ENCODE results near the gene KHDC1. TPM values are rescaled to one million over a fixed set of nuclear protein-coding genes. Genes with fewer than 3 reads are reported as not detected.

KHDC1 gene
- polyA plus RNA-seq, 3 donors: 0.13 TPM; not detected in 2

DNA sequence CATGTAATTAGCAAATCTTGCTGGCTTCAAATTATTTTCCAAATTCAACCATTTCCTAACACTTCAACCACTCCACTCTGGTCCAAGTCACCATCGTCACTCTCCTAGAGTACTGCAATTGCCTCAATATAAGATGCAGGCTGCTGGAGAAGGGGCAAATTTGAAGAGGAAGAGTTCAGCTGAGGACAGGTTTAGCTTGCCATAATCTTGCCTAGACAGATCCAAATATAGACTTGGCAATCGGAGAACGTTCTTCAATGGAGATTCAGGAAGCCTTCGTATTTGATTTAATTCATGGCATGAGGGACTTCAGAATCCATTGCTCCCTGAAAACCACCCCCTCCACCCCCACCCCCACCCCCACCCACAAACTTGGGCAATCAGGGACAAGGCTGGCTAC, 22.3 kb downstream of the KHDC1 start:
- no peaks in the 10 kb centered on the region for H3K36me3 ChIP-seq (replicated peaks in 1 of 2; ENCODE audit: control insufficient read depth in 1 of 2, insufficient read depth in 2 of 2, low read length in 2 of 2)
- no peaks in the 10 kb centered on the region for H3K4me1 ChIP-seq (ENCODE audit: control insufficient read depth in 1 of 2, insufficient read depth in 2 of 2, low read length in 2 of 2)
- Mint-ChIP-seq H3K4me3 (no peak overlapping the region), H3K4me1 (no peaks in the 10 kb centered on the region), H3K9me3 (peaks cover 0 to under 1% (median 0%) of the 10 kb centered on the region in 7 donors), H3K27me3 (ENCODE audit: low read depth in 3 of 3) (peaks cover 0 to 3% (median 0%) of the 10 kb centered on the region in 3 donors), H3K36me3 (no peaks in the 10 kb centered on the region), H3K27ac (no peak overlapping the region)
- no peak overlapping the region for H2AFZ ChIP-seq (ENCODE audit: insufficient read depth, low read depth, low read length, poor library complexity, severe bottlenecking)
- no peak overlapping the region for H3K4me3 ChIP-seq (replicated peaks in 1 of 3; ENCODE audit: low read depth in 2 of 3, low read length in 3 of 3)
- H3K9ac ChIP-seq (ENCODE audit: insufficient read depth, low read length, poor library complexity, severe bottlenecking): no peak overlapping the region
- H3K4me2 ChIP-seq (replicated peaks; ENCODE audit: extremely low read depth, low read length, poor library complexity, severe bottlenecking): no peak overlapping the region
- no peaks in the 10 kb centered on the region for H3K9me3 ChIP-seq (replicated peaks in 1 of 2; ENCODE audit: control insufficient read depth in 1 of 2, insufficient read depth in 1 of 2, low read length in 2 of 2)
- TF ChIP-seq, protein P1, sequence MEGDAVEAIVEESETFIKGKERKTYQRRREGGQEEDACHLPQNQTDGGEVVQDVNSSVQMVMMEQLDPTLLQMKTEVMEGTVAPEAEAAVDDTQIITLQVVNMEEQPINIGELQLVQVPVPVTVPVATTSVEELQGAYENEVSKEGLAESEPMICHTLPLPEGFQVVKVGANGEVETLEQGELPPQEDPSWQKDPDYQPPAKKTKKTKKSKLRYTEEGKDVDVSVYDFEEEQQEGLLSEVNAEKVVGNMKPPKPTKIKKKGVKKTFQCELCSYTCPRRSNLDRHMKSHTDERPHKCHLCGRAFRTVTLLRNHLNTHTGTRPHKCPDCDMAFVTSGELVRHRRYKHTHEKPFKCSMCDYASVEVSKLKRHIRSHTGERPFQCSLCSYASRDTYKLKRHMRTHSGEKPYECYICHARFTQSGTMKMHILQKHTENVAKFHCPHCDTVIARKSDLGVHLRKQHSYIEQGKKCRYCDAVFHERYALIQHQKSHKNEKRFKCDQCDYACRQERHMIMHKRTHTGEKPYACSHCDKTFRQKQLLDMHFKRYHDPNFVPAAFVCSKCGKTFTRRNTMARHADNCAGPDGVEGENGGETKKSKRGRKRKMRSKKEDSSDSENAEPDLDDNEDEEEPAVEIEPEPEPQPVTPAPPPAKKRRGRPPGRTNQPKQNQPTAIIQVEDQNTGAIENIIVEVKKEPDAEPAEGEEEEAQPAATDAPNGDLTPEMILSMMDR (IDR thresholded peaks at IDR 0.05): no peak
- no peak for DNase-seq
- WGBS (ENCODE audit: insufficient coverage): no CpG with 5 or more reads among the region's 4 CpGs
- H3K27me3 ChIP-seq (ENCODE audit: control insufficient read depth in 2 of 2, insufficient read depth in 2 of 2, low read length in 2 of 2): no peaks in the 10 kb centered on the region
- intact Hi-C loops (cut with micrococcal nuclease): no loop called here
- no peak overlapping the region for H3K27ac ChIP-seq (ENCODE audit: low read depth in 1 of 2, low read length in 2 of 2)
- H3K79me2 ChIP-seq (ENCODE audit: insufficient read depth, low read length): no peaks in the 10 kb centered on the region
- no peaks in the 10 kb centered on the region for H4K20me1 ChIP-seq (ENCODE audit: insufficient read depth, low read length)

DNA sequence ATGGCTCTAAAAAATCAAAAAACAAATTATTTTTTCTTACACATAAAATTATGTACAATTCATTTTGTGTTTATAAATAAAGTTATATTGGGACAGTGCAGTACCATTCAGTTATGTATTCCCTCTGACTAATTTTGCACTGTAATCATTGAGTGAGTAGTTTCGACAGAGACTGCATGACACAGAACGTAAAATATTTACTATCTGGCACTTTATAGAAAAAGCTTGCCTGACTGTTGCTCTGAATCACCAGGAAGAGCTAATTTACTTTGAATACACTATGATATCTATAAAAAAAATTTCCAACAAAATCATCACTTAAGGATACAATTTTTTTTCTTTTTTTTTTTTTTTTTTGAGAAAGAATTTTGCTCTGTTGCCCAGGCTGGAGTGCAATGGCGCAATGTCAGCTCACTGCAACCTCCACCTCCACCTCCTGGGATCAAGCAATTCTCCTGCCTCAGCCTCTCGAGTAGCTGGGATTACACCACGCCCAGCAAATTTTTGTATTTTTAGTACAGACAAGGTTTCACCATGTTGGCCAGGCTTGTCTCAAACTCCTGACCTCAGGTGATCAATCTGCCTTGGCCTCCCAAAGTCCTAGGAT, 26.7 kb downstream of the KHDC1 start:
- peaks cover 0 to 3% (median 0%) of the 10 kb centered on the region in 7 donors for H3K9me3 Mint-ChIP-seq
- peaks cover 3% of the 10 kb centered on the region for H3K4me1 Mint-ChIP-seq

More for the DNA sequence above, 26.7 kb downstream of the KHDC1 start:
- DNase-seq: no peak
- 100% methylated on average over 3 of the region's 5 CpGs for WGBS (ENCODE audit: insufficient coverage)
- intact Hi-C loops (cut with micrococcal nuclease): no loop called here
- Mint-ChIP-seq H3K27me3 (ENCODE audit: low read depth in 3 of 3) (peaks cover 0 to 5% (median 0%) of the 10 kb centered on the region in 3 donors), H3K4me3 (no peak overlapping the region), H3K27ac (no peak overlapping the region), H3K36me3 (no peaks in the 10 kb centered on the region)
- Histone ChIP-seq H3K27me3 (ENCODE audit: control insufficient read depth in 2 of 2, insufficient read depth in 2 of 2, low read length in 2 of 2) (no peaks in the 10 kb centered on the region), H3K4me2 (replicated peaks; ENCODE audit: extremely low read depth, low read length, poor library complexity, severe bottlenecking) (no peak overlapping the region), H4K20me1 (ENCODE audit: insufficient read depth, low read length) (no peaks in the 10 kb centered on the region), H3K9me3 (replicated peaks in 1 of 2; ENCODE audit: control insufficient read depth in 1 of 2, insufficient read depth in 1 of 2, low read length in 2 of 2) (no peaks in the 10 kb centered on the region), H3K79me2 (ENCODE audit: insufficient read depth, low read length) (no peaks in the 10 kb centered on the region), H3K9ac (ENCODE audit: insufficient read depth, low read length, poor library complexity, severe bottlenecking) (no peak overlapping the region), H3K27ac (ENCODE audit: low read depth in 1 of 2, low read length in 2 of 2) (no peak overlapping the region), H3K36me3 (replicated peaks in 1 of 2; ENCODE audit: control insufficient read depth in 1 of 2, insufficient read depth in 2 of 2, low read length in 2 of 2) (no peaks in the 10 kb centered on the region), H3K4me3 (replicated peaks in 1 of 3; ENCODE audit: low read depth in 2 of 3, low read length in 3 of 3) (no peak overlapping the region), H3K4me1 (ENCODE audit: control insufficient read depth in 1 of 2, insufficient read depth in 2 of 2, low read length in 2 of 2) (no peaks in the 10 kb centered on the region), H2AFZ (ENCODE audit: insufficient read depth, low read depth, low read length, poor library complexity, severe bottlenecking) (no peak overlapping the region)
- TF ChIP-seq, protein P1 (IDR thresholded peaks at IDR 0.05): no peak
